PC-3 (cell line): ENCODE data around the gene SNIP1. TPM values are rescaled to one million over a fixed set of nuclear protein-coding genes. Genes with fewer than 3 reads are reported as not detected.
"Not testable (repeated sequence)": the region's sequence is repeated elsewhere in the genome, so short reads cannot be mapped to it uniquely, and the experiment has no call there.

ENCODE experiments used
- ATAC-seq: fragments of 200-7000 bp; cut with Tn5 transposase; 2 replicates; pipeline ENCODE4 v1.9.1; 2020; ENCODE audit warnings: mild to moderate bottlenecking, moderate library complexity
- BruUV-seq: library from RNA; stranded (reverse); fragments of 400-500 nt; replicated peaks from 2 replicates; lab custom pipeline; 2021; lab: Mats Ljungman, UMichigan
- CTCF ChIA-PET: fragments of 300-600 bp; sonication (Branson Sonifier 250); formaldehyde crosslinking; loops from one replicate; lab custom pipeline; 2022; ENCODE audit warnings: antibody characterized with exemption; lab: Charles Lee
- POLR2A ChIA-PET: fragments of 300-600 bp; sonication (Branson Sonifier 250); formaldehyde crosslinking; loops from one replicate; lab custom pipeline; 2022; ENCODE audit warnings: antibody characterized with exemption; ENCODE audit not compliant: unreplicated experiment; lab: Charles Lee
- DNase-seq: peaks from one replicate; pipeline ENCODE4 v3.0.0-alpha.2; 2015
- H2AFZ ChIP-seq: fragments of 300-600 bp; sonication (generic); 2 replicates; pipeline ENCODE4 v1.6.0; 2016; ENCODE audit warnings: antibody characterized with exemption, low read length
- H3F3A ChIP-seq: fragments of 300-600 bp; sonication (generic); one replicate; pipeline ENCODE4 v1.6.0; 2017; ENCODE audit warnings: antibody characterized with exemption, low read length, control low read depth, mild to moderate bottlenecking; ENCODE audit not compliant: unreplicated experiment
- H3K27ac ChIP-seq: fragments of 300-600 bp; sonication (generic); 2 replicates; pipeline ENCODE4 v1.5.1; 2016; ENCODE audit warnings: mild to moderate bottlenecking, low read length
- H3K27me3 ChIP-seq: fragments of 300-600 bp; sonication (generic); 2 replicates; pipeline ENCODE4 v1.6.1; 2016; ENCODE audit warnings: low read length, mixed read lengths
- H3K36me3 ChIP-seq: fragments of 300-600 bp; sonication (generic); 2 replicates; pipeline ENCODE4 v1.6.1; 2016; ENCODE audit warnings: low read depth, mixed run types, low read length, mixed read lengths
- H3K4me1 ChIP-seq: fragments of 300-600 bp; sonication (generic); 2 replicates; pipeline ENCODE4 v1.5.1; 2016; ENCODE audit warnings: low read length; ENCODE audit not compliant: insufficient read depth
- H3K4me2 ChIP-seq: fragments of 300-600 bp; sonication (generic); 2 replicates; pipeline ENCODE4 v1.6.0; 2016; ENCODE audit warnings: low read length
- H3K4me3 ChIP-seq: fragments of 300-600 bp; sonication (generic); 2 replicates; pipeline ENCODE4 v1.5.1; 2016; ENCODE audit warnings: mild to moderate bottlenecking, low read length, mixed read lengths
- H3K79me2 ChIP-seq: fragments of 300-600 bp; sonication (generic); 2 replicates; pipeline ENCODE4 v1.6.1; 2017; ENCODE audit warnings: low read length, mixed read lengths
- H3K9ac ChIP-seq: fragments of 300-600 bp; sonication (generic); 2 replicates; pipeline ENCODE4 v1.6.0; 2016; ENCODE audit warnings: mild to moderate bottlenecking, low read length
- H3K9me2 ChIP-seq: fragments of 300-600 bp; sonication (generic); replicated peaks from 2 replicates; pipeline ENCODE4 v1.6.1; 2016; ENCODE audit warnings: mixed run types, low read length, mixed read lengths
- H3K9me3 ChIP-seq: fragments of 300-600 bp; sonication (generic); 2 replicates; pipeline ENCODE4 v1.6.1; 2016; ENCODE audit warnings: low read length, mixed read lengths
- H4K20me1 ChIP-seq: fragments of 300-600 bp; sonication (generic); 2 replicates; pipeline ENCODE4 v1.6.1; 2016; ENCODE audit warnings: low read length, mixed read lengths
- EZH2 ChIP-seq: fragments of 300-600 bp; sonication (generic); IDR thresholded peaks from one replicate; pipeline ENCODE4 v1.6.1; 2017; ENCODE audit warnings: antibody characterized with exemption, mild to moderate bottlenecking, low read length; ENCODE audit not compliant: unreplicated experiment
- EZH2phosphoT487 ChIP-seq: fragments of 300-600 bp; sonication (generic); IDR thresholded peaks from 2 replicates; pipeline ENCODE4 v1.6.1; 2018; ENCODE audit warnings: mild to moderate bottlenecking, antibody characterized with exemption, low read length, borderline replicate concordance
- intact Hi-C: fragments of 100-400 bp; cut with micrococcal nuclease; formaldehyde crosslinking; loops from 2 replicates; pipeline ENCODE4 v1.9.0; 2023
- total RNA-seq: library from RNA; depleted of rRNA; stranded (reverse); fragments of >200 nt; gene quantifications from 2 replicates; pipeline ENCODE4 v1.2.3, GENCODE V29; 2014
- TF ChIP-seq, protein P1 (sequence below): fragments of 300-600 bp; sonication (generic); conservative IDR thresholded peaks from 2 replicates; pipeline ENCODE4 v1.5.1; 2017; ENCODE audit warnings: antibody characterized with exemption, low read depth, mild to moderate bottlenecking, low read length

Gene SNIP1
- total RNA-seq, 1 experiment from 2014 or later: 23.1 TPM

- ATAC-seq (no peak), DNase-seq (no peak)
- Histone ChIP-seq H2AFZ (no peak overlapping the region), H3K4me2 (peak overlapping the region; percentile 90), H3K4me3 (peak overlapping the region; percentile 96), H3K27me3 (no peaks in the 10 kb centered on the region), H3K79me2 (peaks cover 41% of the 10 kb centered on the region), H3K4me1 (peaks cover 15% of the 10 kb centered on the region), H3F3A (no peaks in the 10 kb centered on the region), H3K36me3 (peaks cover 35% of the 10 kb centered on the region), H3K9ac (no peak overlapping the region), H3K9me3 (no peaks in the 10 kb centered on the region), H4K20me1 (peaks cover 20% of the 10 kb centered on the region), H3K9me2 (no peaks in the 10 kb centered on the region), H3K27ac (no peak overlapping the region)
- intact Hi-C loops: loop anchor here (2.0 kb wide), 1 partner anchor 17 kb away; no protein-coding TSS in a partner anchor
- POLR2A ChIA-PET: no interaction called here
- TF ChIP-seq, protein P1, sequence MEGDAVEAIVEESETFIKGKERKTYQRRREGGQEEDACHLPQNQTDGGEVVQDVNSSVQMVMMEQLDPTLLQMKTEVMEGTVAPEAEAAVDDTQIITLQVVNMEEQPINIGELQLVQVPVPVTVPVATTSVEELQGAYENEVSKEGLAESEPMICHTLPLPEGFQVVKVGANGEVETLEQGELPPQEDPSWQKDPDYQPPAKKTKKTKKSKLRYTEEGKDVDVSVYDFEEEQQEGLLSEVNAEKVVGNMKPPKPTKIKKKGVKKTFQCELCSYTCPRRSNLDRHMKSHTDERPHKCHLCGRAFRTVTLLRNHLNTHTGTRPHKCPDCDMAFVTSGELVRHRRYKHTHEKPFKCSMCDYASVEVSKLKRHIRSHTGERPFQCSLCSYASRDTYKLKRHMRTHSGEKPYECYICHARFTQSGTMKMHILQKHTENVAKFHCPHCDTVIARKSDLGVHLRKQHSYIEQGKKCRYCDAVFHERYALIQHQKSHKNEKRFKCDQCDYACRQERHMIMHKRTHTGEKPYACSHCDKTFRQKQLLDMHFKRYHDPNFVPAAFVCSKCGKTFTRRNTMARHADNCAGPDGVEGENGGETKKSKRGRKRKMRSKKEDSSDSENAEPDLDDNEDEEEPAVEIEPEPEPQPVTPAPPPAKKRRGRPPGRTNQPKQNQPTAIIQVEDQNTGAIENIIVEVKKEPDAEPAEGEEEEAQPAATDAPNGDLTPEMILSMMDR: no peak
- no peak for TF ChIP-seq EZH2
- TF ChIP-seq EZH2phosphoT487: no peak
- no TSS peak for BruUV-seq
- CTCF ChIA-PET: no interaction called here
Observed at GRCh38 chr1:37593726-37594125, 39.6 kb upstream of the SNIP1 start.

GRCh38 chr1:37588939-37589338, 34.8 kb upstream of the SNIP1 start:
- CTCF ChIA-PET: no interaction called here
- Histone ChIP-seq H3K36me3 (peaks cover 66% of the 10 kb centered on the region), H3F3A (no peaks in the 10 kb centered on the region), H3K79me2 (peaks cover 23% of the 10 kb centered on the region), H2AFZ (no peak overlapping the region), H3K9me3 (no peaks in the 10 kb centered on the region), H3K27me3 (no peaks in the 10 kb centered on the region), H3K9me2 (no peaks in the 10 kb centered on the region), H4K20me1 (peaks cover 16% of the 10 kb centered on the region), H3K4me1 (peaks cover 6% of the 10 kb centered on the region), H3K4me2 (no peak overlapping the region), H3K27ac (no peak overlapping the region), H3K9ac (no peak overlapping the region), H3K4me3 (no peak overlapping the region)
- DNase-seq: no peak
- no TSS peak for BruUV-seq
- intact Hi-C loops: no loop called here
- POLR2A ChIA-PET: no interaction called here
- TF ChIP-seq, protein P1: no peak
- TF ChIP-seq EZH2 (no peak), EZH2phosphoT487 (no peak)
- ATAC-seq: no peak

GRCh38 chr1:37584544-37584943, 30.5 kb upstream of the SNIP1 start:
- H3K36me3 ChIP-seq: peaks cover 66% of the 10 kb centered on the region
- CTCF ChIA-PET: not testable (repeated sequence)

More at GRCh38 chr1:37584544-37584943, 30.5 kb upstream of the SNIP1 start:
- DNase-seq, H3K79me2 ChIP-seq, BruUV-seq, H3K9me2 ChIP-seq, H3K4me3 ChIP-seq, H3K4me2 ChIP-seq, H2AFZ ChIP-seq, H3K9ac ChIP-seq, ATAC-seq, H3K27ac ChIP-seq, POLR2A ChIA-PET, H3K9me3 ChIP-seq, H4K20me1 ChIP-seq, intact Hi-C loops, H3K27me3 ChIP-seq, H3K4me1 ChIP-seq, H3F3A ChIP-seq: not testable (repeated sequence)
